ENCODE results near the gene METTL25.

METTL25 gene, protein sequence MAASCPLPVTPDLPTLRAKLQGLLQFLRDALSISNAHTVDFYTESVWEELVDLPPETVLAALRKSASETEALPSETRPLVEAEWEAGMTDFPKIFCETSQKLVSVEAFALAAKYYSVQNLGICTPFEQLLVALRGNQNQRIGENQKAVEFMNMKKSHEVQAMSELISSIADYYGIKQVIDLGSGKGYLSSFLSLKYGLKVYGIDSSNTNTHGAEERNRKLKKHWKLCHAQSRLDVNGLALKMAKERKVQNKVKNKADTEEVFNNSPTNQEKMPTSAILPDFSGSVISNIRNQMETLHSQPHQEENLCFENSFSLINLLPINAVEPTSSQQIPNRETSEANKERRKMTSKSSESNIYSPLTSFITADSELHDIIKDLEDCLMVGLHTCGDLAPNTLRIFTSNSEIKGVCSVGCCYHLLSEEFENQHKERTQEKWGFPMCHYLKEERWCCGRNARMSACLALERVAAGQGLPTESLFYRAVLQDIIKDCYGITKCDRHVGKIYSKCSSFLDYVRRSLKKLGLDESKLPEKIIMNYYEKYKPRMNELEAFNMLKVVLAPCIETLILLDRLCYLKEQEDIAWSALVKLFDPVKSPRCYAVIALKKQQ

DNA sequence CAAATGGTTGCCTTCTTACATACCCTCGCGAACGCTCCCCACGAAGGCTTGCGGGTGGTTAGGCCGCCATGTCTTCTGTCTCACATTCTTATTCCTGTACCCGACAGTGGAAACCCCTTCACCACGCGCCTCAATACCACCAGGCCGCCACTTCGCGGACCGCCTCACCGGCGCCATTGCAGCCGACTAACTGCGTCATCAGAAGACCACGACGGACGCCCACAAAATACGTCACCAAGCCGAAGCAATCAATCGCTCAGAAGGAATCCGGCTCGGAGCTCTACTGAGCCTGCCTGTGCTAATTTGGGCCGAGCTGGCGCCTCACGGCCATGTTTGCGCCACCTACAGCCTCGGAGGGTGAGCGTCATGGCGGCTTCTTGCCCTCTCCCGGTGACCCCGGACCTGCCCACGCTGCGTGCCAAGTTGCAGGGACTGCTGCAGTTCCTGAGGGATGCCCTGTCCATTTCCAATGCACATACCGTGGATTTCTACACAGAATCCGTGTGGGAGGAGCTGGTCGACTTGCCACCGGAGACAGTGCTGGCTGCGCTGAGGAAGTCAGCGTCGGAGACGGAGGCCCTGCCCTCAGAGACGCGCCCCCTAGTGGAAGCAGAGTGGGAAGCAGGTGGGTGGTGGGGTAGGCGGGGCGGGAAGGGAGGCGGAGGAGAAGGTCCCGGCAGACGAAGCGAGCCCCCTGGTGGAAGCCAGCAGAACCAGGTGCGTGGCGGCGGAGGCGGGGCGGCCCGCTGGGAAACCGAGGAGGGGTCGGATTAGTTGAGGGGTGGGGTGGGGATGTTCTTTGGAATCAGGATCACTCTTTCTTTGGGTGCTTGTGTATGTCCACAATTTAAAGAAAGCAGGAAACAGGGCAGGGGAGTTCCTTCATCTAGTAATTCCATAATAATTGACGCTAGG lies at the start of gene METTL25, which contains the start of gene CCDC59:
METTL25 (plus strand) TSS at position 330 of the 915 bp plus-strand sequence; CDS start at position 367, 37 bp downstream.
CCDC59 (minus strand) TSS at position 188 of the 915 bp plus-strand sequence; CDS start at position 177, 11 bp downstream.
- DNase-seq = peak; percentile 98
- TF ChIP-seq GATA1 (IDR thresholded peaks at IDR 0.05; ENCODE audit: low read depth, low read length) = no peak
- peak; percentile 94 for TF ChIP-seq POLR2A (IDR thresholded peaks at IDR 0.05; ENCODE audit: low read length)

DNA sequence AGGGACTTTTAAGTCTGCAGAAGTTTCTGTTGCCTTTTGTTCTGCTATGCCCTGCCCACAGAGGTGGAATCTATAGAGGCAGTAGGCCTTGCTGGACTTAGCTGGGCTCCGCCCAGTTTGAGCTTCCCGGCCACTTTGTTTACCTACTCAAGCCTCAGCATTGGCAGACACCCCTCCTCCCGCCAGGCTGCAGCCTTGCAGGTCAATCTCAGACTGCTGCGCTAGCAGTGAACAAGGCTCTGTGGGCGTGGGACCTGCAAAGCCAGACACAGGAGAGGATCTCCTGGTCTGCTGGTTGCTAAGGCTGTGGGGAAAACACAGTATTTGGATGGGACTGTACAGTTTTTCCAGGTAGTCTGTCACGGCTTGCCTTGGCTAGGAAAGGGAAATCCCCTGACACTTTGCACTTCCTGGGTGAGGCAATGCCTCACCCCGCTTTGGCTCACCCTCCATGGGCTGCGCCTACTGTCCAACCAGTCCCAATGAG lies 43.9 kb upstream of the METTL25 start:
- TF ChIP-seq GATA1 (IDR thresholded peaks at IDR 0.05; ENCODE audit: low read depth, low read length) (no peak), POLR2A (IDR thresholded peaks at IDR 0.05; ENCODE audit: low read length) (no peak)
- DNase-seq = no peak

DNA sequence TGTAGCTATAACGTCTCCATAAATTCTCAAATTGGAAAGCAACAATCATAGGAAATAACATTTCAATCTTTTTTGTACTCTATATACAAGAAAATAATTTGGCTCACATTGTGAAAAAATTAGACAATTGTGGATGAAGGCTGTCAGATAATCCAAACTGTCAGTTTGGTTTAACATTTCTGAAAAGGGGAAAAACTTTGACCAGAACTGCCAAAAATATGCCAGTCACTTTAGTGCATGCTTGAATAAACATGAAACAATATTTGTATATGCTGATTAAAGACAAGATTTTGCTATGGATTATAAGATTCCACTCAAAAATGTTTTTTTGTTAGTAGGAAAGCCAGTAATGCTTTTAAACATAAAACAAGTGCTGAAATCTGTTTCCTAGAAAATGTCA lies 39.1 kb upstream of the METTL25 start:
- TF ChIP-seq POLR2A (IDR thresholded peaks at IDR 0.05; ENCODE audit: low read length) (no peak), GATA1 (IDR thresholded peaks at IDR 0.05; ENCODE audit: low read depth, low read length) (no peak)
- DNase-seq = no peak

DNA sequence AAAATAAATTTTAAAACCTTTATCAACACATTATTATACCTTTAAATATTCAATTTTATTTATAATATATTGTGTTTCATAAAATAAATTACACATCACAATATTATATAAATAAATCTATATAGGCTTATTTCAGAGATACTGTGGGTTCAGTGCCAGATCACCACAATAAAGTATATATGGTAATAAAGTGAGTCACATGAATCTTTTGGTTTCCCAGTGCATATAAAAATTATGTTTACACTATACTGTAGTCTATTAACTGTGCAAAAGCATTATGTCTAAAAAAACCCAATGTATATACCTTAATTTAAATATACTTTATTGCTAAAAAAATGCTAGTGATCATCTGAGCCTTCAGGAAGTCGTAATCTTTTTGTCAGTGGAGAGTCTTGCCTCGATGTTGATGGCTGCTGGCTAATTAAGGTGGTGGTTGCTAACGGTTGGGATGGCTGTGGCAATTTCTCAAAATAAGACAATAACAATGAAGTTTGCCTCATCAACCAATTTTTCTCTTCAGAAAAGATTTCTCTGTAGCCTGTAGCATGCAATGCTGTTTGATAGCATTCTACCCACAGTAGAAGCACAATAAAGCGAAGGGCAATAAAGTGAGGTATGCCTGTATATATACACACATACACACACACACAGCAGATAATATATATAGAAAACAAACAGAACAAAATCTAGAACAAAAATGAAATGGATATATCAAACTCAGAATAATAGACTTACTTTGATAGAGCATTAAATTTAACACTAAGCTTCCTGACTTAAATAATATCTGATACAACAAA lies 32.6 kb upstream of the METTL25 start:
- no peak for DNase-seq
- no peak for TF ChIP-seq GATA1 (IDR thresholded peaks at IDR 0.05; ENCODE audit: low read depth, low read length)
- TF ChIP-seq POLR2A (IDR thresholded peaks at IDR 0.05; ENCODE audit: low read length) = no peak

DNA sequence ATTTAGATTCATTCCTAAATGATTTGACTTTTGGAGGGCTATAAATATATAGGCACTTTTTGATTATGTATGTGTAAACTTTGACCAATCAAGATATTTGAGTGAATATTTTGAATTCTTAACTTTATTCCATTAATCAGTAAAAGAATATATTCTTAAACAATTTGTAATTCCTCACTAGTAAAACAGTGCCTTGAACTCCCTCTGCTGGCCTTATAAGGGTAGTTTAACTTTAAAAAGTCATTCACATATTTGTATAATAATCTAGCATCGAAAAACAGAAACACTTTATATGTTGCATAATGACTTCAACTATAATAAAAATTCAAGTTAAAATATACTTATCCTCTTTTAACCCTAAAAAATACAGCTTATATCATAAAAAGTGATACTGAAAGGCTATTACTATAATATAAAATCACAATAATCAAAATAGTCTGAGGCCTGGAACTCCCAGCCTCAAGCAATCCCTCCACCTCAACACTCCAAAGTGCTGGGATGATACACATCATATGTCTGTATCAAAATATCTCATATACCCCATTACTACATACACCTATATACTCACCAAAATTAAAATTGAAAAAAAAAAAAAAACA lies 31.3 kb upstream of the METTL25 start:
- peak; percentile 1 to 29 for DNase-seq
- TF ChIP-seq POLR2A (IDR thresholded peaks at IDR 0.05; ENCODE audit: low read length) = no peak
- TF ChIP-seq GATA1 (IDR thresholded peaks at IDR 0.05; ENCODE audit: low read depth, low read length) = no peak

DNA sequence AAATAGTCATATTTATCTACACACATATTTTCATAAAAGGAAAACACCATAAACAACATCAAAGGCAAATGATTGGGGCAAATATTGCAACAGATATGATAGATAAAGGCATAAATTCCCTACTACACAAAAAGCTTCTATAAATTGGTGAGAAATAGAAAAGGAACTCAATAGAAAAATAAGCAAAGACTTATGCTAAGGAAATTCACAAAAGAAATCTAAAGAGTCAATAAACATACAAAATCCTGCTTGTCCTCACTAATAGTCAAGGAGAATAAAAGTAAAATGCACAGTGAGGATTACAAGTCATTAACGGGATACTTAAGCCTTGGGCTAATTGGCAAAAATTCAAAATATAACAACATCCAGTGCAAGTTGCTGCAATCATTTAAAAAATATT lies 30.5 kb upstream of the METTL25 start:
- TF ChIP-seq POLR2A (IDR thresholded peaks at IDR 0.05; ENCODE audit: low read length) = no peak
- TF ChIP-seq GATA1 (IDR thresholded peaks at IDR 0.05; ENCODE audit: low read depth, low read length) = no peak
- DNase-seq = no peak

DNA sequence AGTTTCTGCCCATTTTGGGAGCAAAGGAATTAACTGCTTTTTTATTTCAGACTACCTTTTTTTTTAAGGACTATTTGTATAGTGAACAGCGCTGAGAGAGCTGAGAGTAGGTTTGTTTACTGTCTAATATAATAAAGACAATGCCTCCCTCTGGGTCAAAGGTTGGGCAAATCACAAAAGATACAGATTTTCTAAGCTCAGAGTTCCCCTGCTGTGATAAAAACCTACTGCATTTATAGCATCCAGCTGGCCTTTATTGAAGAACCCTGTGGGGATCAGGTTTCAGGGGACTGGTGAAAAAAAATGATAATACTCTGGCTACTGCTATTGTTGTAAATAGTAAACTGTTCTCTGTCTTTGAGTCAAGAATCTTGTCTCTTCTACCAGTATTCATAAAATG lies 28.8 kb upstream of the METTL25 start:
- DNase-seq = no peak
- TF ChIP-seq GATA1 (IDR thresholded peaks at IDR 0.05; ENCODE audit: low read depth, low read length) (no peak), POLR2A (IDR thresholded peaks at IDR 0.05; ENCODE audit: low read length) (no peak)

DNA sequence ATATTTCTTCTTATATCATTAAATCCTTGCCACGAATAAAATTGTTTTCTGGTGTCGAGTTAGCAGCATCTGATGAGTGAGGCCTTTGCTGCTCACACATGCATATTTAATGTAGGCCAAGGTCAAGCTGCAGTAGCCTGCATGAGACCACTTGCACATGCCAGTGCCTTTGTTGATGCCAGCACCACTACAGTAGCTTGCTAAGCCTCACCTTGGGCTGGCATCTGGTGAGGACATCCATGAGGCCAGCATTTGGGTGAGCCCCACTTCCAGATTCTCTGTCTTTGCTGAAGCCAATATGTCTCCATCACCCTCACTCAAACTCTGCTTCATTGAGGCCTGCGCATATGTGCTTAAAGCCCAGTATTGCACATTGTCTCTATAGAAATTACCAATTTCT lies 8.2 kb upstream of the METTL25 start:
- TF ChIP-seq POLR2A (IDR thresholded peaks at IDR 0.05; ENCODE audit: low read length) = no peak
- no peak for TF ChIP-seq GATA1 (IDR thresholded peaks at IDR 0.05; ENCODE audit: low read depth, low read length)
- DNase-seq = no peak

DNA sequence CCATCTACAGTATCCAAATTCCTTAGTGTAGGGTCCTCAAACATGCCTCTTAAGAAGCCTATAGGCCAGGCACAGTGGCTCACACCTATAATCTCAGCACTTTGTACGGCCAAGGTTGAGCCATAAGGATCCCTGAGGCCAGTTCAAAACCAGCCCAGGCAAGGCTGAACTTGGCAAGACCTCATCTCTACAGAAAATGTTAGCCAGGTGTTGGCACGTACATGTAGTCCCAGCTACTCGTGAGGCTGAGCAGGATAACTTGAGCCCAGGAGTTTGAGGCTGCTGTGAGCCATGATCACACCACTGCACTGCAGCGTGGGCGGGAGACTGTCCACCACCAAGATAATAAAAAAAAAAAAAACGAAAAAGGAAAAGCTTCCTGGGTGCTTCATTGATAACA lies 6.9 kb upstream of the METTL25 start:
- peak in 1 of 2 experiments; percentile 2 for DNase-seq
- TF ChIP-seq POLR2A (IDR thresholded peaks at IDR 0.05; ENCODE audit: low read length) = no peak
- no peak for TF ChIP-seq GATA1 (IDR thresholded peaks at IDR 0.05; ENCODE audit: low read depth, low read length)

DNA sequence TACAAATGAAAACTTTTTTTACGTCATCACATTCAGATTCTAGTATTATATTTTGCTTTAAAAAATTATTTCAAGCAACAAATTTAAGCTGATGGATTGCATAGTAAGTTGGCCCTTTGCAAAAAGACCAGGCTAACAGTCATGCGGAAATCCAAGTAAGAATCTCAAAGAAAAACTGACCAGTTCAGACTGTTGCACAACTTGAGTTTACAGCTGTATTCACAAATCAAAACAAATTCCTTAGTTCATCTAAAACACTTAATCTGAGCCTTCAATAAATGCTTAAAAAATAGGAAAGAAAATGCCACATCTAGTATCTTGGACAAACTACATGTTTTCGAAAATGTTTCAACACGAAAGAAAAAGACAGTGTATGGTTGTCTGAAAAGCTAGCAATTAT lies 989 bp upstream of the METTL25 start:
- no peak for TF ChIP-seq GATA1 (IDR thresholded peaks at IDR 0.05; ENCODE audit: low read depth, low read length)
- peak; percentile 7 to 57 for DNase-seq

DNA sequence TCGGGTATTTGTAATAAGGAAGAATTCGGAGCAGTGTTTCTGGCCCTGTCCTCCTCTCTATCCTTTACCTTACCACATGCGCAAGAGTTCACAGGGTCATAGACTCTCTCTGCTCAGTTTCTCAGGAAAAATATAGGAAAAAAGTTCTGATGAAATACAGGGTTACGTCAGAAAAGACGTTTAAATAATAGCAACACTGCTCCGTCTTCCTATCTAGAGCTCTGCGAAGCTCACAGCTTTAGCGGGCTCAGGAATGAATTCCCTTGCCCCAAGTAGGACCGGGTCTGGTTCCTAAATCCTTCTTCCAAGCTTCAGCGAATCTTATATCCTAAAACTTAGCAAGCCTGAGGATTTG lies 507 bp upstream of the METTL25 start:
- DNase-seq = peak in 1 of 2 experiments; percentile 50
- TF ChIP-seq POLR2A (IDR thresholded peaks at IDR 0.05; ENCODE audit: low read length) = no peak
- no peak for TF ChIP-seq GATA1 (IDR thresholded peaks at IDR 0.05; ENCODE audit: low read depth, low read length)

DNA sequence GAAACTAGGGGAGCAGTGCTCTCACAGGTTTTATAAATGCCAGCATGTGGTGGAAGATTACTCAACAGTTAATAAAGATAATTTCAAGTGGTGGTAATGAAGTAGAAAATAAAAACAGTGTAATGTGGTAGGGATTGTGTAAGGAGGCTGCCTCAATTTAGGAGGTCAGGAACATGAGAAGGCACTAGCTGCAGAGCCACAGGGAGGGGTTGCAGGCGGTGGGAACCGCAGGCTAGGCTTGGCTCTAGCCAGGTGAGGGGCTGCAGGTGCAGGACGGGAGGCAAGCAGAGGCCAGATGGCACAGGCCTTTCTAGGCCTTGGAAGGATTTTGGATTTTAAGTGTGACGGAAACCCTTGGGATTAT lies 768 bp downstream of the METTL25 start:
- peak in 1 of 2 experiments; percentile 54 for DNase-seq
- TF ChIP-seq GATA1 (IDR thresholded peaks at IDR 0.05; ENCODE audit: low read depth, low read length) (no peak), POLR2A (IDR thresholded peaks at IDR 0.05; ENCODE audit: low read length) (no peak)

DNA sequence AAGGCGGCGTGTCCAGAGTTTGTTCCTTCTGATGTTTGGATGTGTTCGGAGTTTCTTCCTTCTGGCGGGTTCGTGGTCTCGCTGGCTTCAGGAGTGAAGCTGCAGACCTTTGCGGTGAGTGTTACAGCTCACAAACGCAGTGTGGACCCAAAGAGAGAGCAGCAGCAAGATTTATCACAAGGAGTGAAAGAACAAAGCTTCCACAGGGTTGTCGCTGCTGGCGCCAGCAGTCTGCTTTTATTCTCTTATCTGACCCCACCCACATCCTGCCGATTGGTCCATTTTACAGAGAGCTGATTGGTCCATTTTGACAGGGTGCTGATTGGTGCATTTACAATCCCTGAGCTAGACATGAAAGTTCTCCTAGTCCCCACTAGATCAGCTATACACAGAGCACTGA lies 2.5 kb downstream of the METTL25 start:
- peak in 1 of 2 experiments; percentile 6 for DNase-seq
